Measurements from ENCODE around the gene CPXM1. TPM values are rescaled to one million over a fixed set of nuclear protein-coding genes. Genes with fewer than 3 reads are reported as not detected.

CPXM1 gene
- total and polyA plus RNA-seq, 2 experiments from 2014 or later, result 0.08 TPM; not detected in 1

GRCh38 chr20:2816583-2817340 is 16.3 kb upstream of the CPXM1 start:
- Histone ChIP-seq H3K4me3 (no peak overlapping the region), H2AFZ (no peak overlapping the region), H3K9ac (no peak overlapping the region), H3K4me2 (ENCODE audit: unreplicated experiment) (no peak overlapping the region), H3K9me3 (ENCODE audit: low read depth) (no peaks in the 10 kb centered on the region), H3K27ac (no peak overlapping the region), H3K36me3 (ENCODE audit: low read depth) (no peaks in the 10 kb centered on the region), H3K27me3 (replicated peaks; ENCODE audit: insufficient read depth) (peaks cover 18% of the 10 kb centered on the region), H4K20me1 (ENCODE audit: insufficient read depth) (no peaks in the 10 kb centered on the region), H3K9me2 (ENCODE audit: insufficient read depth) (no peaks in the 10 kb centered on the region), H3F3A (ENCODE audit: insufficient read depth) (0 out of 2 replicates have a peak, but pooled peaks cover 7% of the 10 kb centered on the region), H3K79me2 (ENCODE audit: insufficient read depth) (no peaks in the 10 kb centered on the region), H3K4me1 (ENCODE audit: insufficient read depth) (peaks cover 13% of the 10 kb centered on the region)
- WGBS, 2 experiments (ENCODE audit: low coverage in 1 of 2, low lambda C conversion rate in 2 of 2, missing lambda C conversion rate in 2 of 2), result 91% methylated on average over 15 to 20 of the region's 20 CpGs
- TF ChIP-seq EZH2phosphoT487 (IDR thresholded peaks at IDR 0.05; ENCODE audit: insufficient read depth, low read depth) (no peak), EZH2 (IDR thresholded peaks at IDR 0.05; ENCODE audit: insufficient read depth, poor library complexity, severe bottlenecking) (no peak)
- in situ Hi-C loops (cut with MboI), result no loop called here
- DNase-seq, result no peak

GRCh38 chr20:2816030-2816582 is 15.7 kb upstream of the CPXM1 start, which contains the start of gene TMEM239:
Gene TMEM239, plus strand, starts transcription at chr20:2816364. Its CDS starts 191 bp downstream, at chr20:2816555.
- H3K79me2 ChIP-seq (ENCODE audit: insufficient read depth), result no peaks in the 10 kb centered on the region
- H3K9me2 ChIP-seq (ENCODE audit: insufficient read depth), result no peaks in the 10 kb centered on the region
- peaks cover 17% of the 10 kb centered on the region for H3K27me3 ChIP-seq (replicated peaks; ENCODE audit: insufficient read depth)
- TF ChIP-seq EZH2phosphoT487 (IDR thresholded peaks at IDR 0.05; ENCODE audit: insufficient read depth, low read depth) (no peak), EZH2 (IDR thresholded peaks at IDR 0.05; ENCODE audit: insufficient read depth, poor library complexity, severe bottlenecking) (no peak)
- H3K9me3 ChIP-seq (ENCODE audit: low read depth), result peaks cover 3% of the 10 kb centered on the region
- no peak for DNase-seq
- no peaks in the 10 kb centered on the region for H4K20me1 ChIP-seq (ENCODE audit: insufficient read depth)
- H2AFZ ChIP-seq, result no peak within 1 kb of the TSS
- in situ Hi-C loops (cut with MboI), result no loop called here
- H3K4me3 ChIP-seq, result no peak within 1 kb of the TSS
- 0 out of 2 replicates have a peak, but pooled peaks cover 7% of the 10 kb centered on the region for H3F3A ChIP-seq (ENCODE audit: insufficient read depth)
- peak within 1 kb of the TSS; percentile 8; the same call in 1 of the 2 replicates for H3K9ac ChIP-seq
- WGBS, 2 experiments (ENCODE audit: low coverage in 1 of 2, low lambda C conversion rate in 2 of 2, missing lambda C conversion rate in 2 of 2), result 57 to 68% methylated on average over 6 to 10 of the region's 10 CpGs
- H3K36me3 ChIP-seq (ENCODE audit: low read depth), result no peaks in the 10 kb centered on the region
- H3K4me2 ChIP-seq (ENCODE audit: unreplicated experiment), result peak within 1 kb of the TSS; percentile 16
- peaks cover 13% of the 10 kb centered on the region for H3K4me1 ChIP-seq (ENCODE audit: insufficient read depth)
- no peak within 1 kb of the TSS for H3K27ac ChIP-seq

GRCh38 chr20:2815242-2815900 is 14.9 kb upstream of the CPXM1 start:
- Histone ChIP-seq H3K4me2 (ENCODE audit: unreplicated experiment) (peak overlapping the region; percentile 16), H4K20me1 (ENCODE audit: insufficient read depth) (no peaks in the 10 kb centered on the region)

GRCh38 chr20:2814587-2815051 is 14.2 kb upstream of the CPXM1 start, which contains the start of gene C20orf141:
Gene C20orf141, plus strand, starts transcription at chr20:2814987. Its CDS starts 198 bp downstream, at chr20:2815185.
- WGBS, 2 experiments (ENCODE audit: low coverage in 1 of 2, low lambda C conversion rate in 2 of 2, missing lambda C conversion rate in 2 of 2), result 0 to 3% methylated on average over 5 of the region's 5 CpGs
- H3K4me3 ChIP-seq, result 0 out of 2 replicates have a peak within 1 kb of the TSS, but pooled peaks have one; percentile 19
- H3K9ac ChIP-seq, result peak within 1 kb of the TSS; percentile 8
- peak within 1 kb of the TSS; percentile 23 for H3K27ac ChIP-seq
- H3K36me3 ChIP-seq (ENCODE audit: low read depth), result no peaks in the 10 kb centered on the region
- peaks cover 13% of the 10 kb centered on the region for H3K4me1 ChIP-seq (ENCODE audit: insufficient read depth)
- H3K79me2 ChIP-seq (ENCODE audit: insufficient read depth), result no peaks in the 10 kb centered on the region
- H3K9me3 ChIP-seq (ENCODE audit: low read depth), result peaks cover 3% of the 10 kb centered on the region
- H3K9me2 ChIP-seq (ENCODE audit: insufficient read depth), result no peaks in the 10 kb centered on the region
- in situ Hi-C loops (cut with MboI), result no loop called here
- no peak within 1 kb of the TSS for H2AFZ ChIP-seq
- peak within 1 kb of the TSS; percentile 76 for H3K4me2 ChIP-seq (ENCODE audit: unreplicated experiment)
- TF ChIP-seq EZH2phosphoT487 (IDR thresholded peaks at IDR 0.05; ENCODE audit: insufficient read depth, low read depth) (no peak), EZH2 (IDR thresholded peaks at IDR 0.05; ENCODE audit: insufficient read depth, poor library complexity, severe bottlenecking) (no peak)
- 0 out of 2 replicates have a peak, but pooled peaks cover 3% of the 10 kb centered on the region for H3K27me3 ChIP-seq (replicated peaks; ENCODE audit: insufficient read depth)
- DNase-seq, result peak; percentile 99
- H3F3A ChIP-seq (ENCODE audit: insufficient read depth), result no peaks in the 10 kb centered on the region
- H4K20me1 ChIP-seq (ENCODE audit: insufficient read depth), result no peaks in the 10 kb centered on the region

More at GRCh38 chr20:2815242-2815900, 14.9 kb upstream of the CPXM1 start:
- TF ChIP-seq EZH2 (IDR thresholded peaks at IDR 0.05; ENCODE audit: insufficient read depth, poor library complexity, severe bottlenecking), result no peak
- no peak for TF ChIP-seq EZH2phosphoT487 (IDR thresholded peaks at IDR 0.05; ENCODE audit: insufficient read depth, low read depth)
- in situ Hi-C loops (cut with MboI), result no loop called here
- H2AFZ ChIP-seq, result no peak overlapping the region
- H3K36me3 ChIP-seq (ENCODE audit: low read depth), result no peaks in the 10 kb centered on the region
- no peak overlapping the region for H3K4me3 ChIP-seq
- H3K9ac ChIP-seq, result peak overlapping the region; percentile 8
- peaks cover 3% of the 10 kb centered on the region for H3K9me3 ChIP-seq (ENCODE audit: low read depth)
- no peak for DNase-seq
- 84 to 90% methylated on average over 6 to 8 of the region's 8 CpGs for WGBS, 2 experiments (ENCODE audit: low coverage in 1 of 2, low lambda C conversion rate in 2 of 2, missing lambda C conversion rate in 2 of 2)
- peak overlapping the region; percentile 23 for H3K27ac ChIP-seq
- H3F3A ChIP-seq (ENCODE audit: insufficient read depth), result 0 out of 2 replicates have a peak, but pooled peaks cover 7% of the 10 kb centered on the region
- H3K9me2 ChIP-seq (ENCODE audit: insufficient read depth), result no peaks in the 10 kb centered on the region
- H3K79me2 ChIP-seq (ENCODE audit: insufficient read depth), result no peaks in the 10 kb centered on the region
- peaks cover 10% of the 10 kb centered on the region for H3K27me3 ChIP-seq (replicated peaks; ENCODE audit: insufficient read depth)
- peaks cover 13% of the 10 kb centered on the region for H3K4me1 ChIP-seq (ENCODE audit: insufficient read depth)
